ENCODE measurements around the gene KSR2.

DNA sequence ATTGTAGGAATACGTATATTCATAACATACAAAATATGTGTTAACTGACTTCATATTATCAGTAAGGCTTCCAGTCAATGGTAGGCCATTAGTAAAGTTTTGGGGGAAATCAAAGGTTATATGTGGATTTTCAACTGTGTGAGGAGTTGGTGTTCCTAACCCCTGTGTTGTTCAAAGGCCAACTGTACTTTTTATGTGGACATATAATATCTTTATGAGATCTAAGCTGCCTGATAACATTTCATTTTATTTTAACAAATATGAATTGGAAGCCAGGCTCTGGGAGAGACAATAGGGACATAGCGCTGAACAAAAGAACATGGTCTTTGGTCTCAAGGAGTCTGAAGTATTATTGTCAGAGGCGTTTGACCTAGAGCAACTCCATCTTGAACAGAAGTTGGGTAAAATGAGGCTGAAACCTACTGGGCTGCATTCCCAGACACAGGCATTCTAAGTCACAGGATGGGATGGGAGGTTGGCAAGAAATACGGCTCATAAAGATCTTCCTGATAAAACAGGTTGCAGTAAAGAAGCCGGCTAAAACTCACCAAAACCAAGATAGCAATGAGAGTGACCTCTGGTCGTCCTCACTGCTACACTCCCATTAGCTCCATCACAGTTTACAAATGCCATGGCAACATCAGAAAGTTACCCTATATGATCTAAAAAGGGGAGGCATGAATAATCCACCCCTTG, 147.2 kb downstream of the KSR2 start:
- TF ChIP-seq, protein P1, sequence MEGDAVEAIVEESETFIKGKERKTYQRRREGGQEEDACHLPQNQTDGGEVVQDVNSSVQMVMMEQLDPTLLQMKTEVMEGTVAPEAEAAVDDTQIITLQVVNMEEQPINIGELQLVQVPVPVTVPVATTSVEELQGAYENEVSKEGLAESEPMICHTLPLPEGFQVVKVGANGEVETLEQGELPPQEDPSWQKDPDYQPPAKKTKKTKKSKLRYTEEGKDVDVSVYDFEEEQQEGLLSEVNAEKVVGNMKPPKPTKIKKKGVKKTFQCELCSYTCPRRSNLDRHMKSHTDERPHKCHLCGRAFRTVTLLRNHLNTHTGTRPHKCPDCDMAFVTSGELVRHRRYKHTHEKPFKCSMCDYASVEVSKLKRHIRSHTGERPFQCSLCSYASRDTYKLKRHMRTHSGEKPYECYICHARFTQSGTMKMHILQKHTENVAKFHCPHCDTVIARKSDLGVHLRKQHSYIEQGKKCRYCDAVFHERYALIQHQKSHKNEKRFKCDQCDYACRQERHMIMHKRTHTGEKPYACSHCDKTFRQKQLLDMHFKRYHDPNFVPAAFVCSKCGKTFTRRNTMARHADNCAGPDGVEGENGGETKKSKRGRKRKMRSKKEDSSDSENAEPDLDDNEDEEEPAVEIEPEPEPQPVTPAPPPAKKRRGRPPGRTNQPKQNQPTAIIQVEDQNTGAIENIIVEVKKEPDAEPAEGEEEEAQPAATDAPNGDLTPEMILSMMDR (IDR thresholded peaks at IDR 0.05), result no peak
- no peak for TF ChIP-seq POLR2A (IDR thresholded peaks at IDR 0.05)

All from testis (tissue), 2 donors.